Activated CD8-positive, alpha-beta memory T cell treated with anti-CD3 and anti-CD28 coated beads, Interleukin-2, amount 10 ng/mL, durations not matched to agents 7 days and 5 days (primary cell): ENCODE measurements around the gene GDF10. TPM values are rescaled to one million over a fixed set of nuclear protein-coding genes. Genes with fewer than 3 reads are reported as not detected.

Experiments
- ATAC-seq: fragments of 150-1000 bp; cut with Tn5 transposase; one replicate; pipeline ENCODE4 v1.10.0; 2021; ENCODE audit warnings: moderate library complexity
- CTCF ChIA-PET: fragments of 350-600 bp; sonication (Branson Sonifier 250); formaldehyde crosslinking; loops from one replicate; lab custom pipeline; 2021; ENCODE audit warnings: antibody characterized with exemption; lab: Charles Lee
- DNase-seq: peaks from one replicate; pipeline ENCODE4 v3.0.0-alpha.2; 2020
- H3K27ac Mint-ChIP-seq: one replicate; pipeline ENCODE4 v1.8.0; 2021; ENCODE audit warnings: mild to moderate bottlenecking, mixed read lengths
- H3K27me3 Mint-ChIP-seq: one replicate; pipeline ENCODE4 v1.8.0; 2021; ENCODE audit warnings: mixed read lengths
- H3K36me3 Mint-ChIP-seq: one replicate; pipeline ENCODE4 v1.8.0; 2021; ENCODE audit warnings: mild to moderate bottlenecking, mixed read lengths
- H3K4me1 Mint-ChIP-seq: one replicate; pipeline ENCODE4 v1.8.0; 2021; ENCODE audit warnings: mixed read lengths
- H3K4me3 Mint-ChIP-seq: one replicate; pipeline ENCODE4 v1.8.0; 2021; ENCODE audit warnings: mild to moderate bottlenecking, moderate library complexity, mixed read lengths
- H3K9me3 Mint-ChIP-seq: one replicate; pipeline ENCODE4 v1.8.0; 2022; ENCODE audit warnings: low read depth, mixed read lengths
- total RNA-seq, 2 experiments: library from RNA; stranded (reverse); gene quantifications; one replicate each; pipeline ENCODE4 v1.2.3, GENCODE V29; 2021

Gene GDF10
- total RNA-seq, 2 experiments from 2014 or later: 0.45 TPM; not detected in 1

GRCh38 chr10:47303866-47304265, 3.9 kb downstream of the GDF10 start:
- H3K4me1 Mint-ChIP-seq: peaks cover 3% of the 10 kb centered on the region
- DNase-seq: no peak
- CTCF ChIA-PET: interaction anchor here (1.3 to 1.8 kb wide), 2 partner anchors 8 to 256 kb away, joined by 3 to 7 read pairs; no protein-coding TSS in a partner anchor
- no peak overlapping the region for H3K4me3 Mint-ChIP-seq
- peaks cover 31% of the 10 kb centered on the region for H3K27me3 Mint-ChIP-seq
- no peaks in the 10 kb centered on the region for H3K9me3 Mint-ChIP-seq
- ATAC-seq: no peak
- H3K36me3 Mint-ChIP-seq: no peaks in the 10 kb centered on the region
- H3K27ac Mint-ChIP-seq: no peak overlapping the region

GRCh38 chr10:47305566-47305965, 5.6 kb downstream of the GDF10 start:
- Mint-ChIP-seq H3K27ac (no peak overlapping the region), H3K9me3 (no peaks in the 10 kb centered on the region), H3K27me3 (peaks cover 21% of the 10 kb centered on the region), H3K4me3 (no peak overlapping the region), H3K36me3 (no peaks in the 10 kb centered on the region), H3K4me1 (peaks cover 3% of the 10 kb centered on the region)
- CTCF ChIA-PET: interaction anchor here (0.9 to 2.0 kb wide), 3 partner anchors 258 to 281 kb away, joined by 3 to 8 read pairs (median 3); no protein-coding TSS in a partner anchor
- ATAC-seq (no peak), DNase-seq (no peak)

DNA sequence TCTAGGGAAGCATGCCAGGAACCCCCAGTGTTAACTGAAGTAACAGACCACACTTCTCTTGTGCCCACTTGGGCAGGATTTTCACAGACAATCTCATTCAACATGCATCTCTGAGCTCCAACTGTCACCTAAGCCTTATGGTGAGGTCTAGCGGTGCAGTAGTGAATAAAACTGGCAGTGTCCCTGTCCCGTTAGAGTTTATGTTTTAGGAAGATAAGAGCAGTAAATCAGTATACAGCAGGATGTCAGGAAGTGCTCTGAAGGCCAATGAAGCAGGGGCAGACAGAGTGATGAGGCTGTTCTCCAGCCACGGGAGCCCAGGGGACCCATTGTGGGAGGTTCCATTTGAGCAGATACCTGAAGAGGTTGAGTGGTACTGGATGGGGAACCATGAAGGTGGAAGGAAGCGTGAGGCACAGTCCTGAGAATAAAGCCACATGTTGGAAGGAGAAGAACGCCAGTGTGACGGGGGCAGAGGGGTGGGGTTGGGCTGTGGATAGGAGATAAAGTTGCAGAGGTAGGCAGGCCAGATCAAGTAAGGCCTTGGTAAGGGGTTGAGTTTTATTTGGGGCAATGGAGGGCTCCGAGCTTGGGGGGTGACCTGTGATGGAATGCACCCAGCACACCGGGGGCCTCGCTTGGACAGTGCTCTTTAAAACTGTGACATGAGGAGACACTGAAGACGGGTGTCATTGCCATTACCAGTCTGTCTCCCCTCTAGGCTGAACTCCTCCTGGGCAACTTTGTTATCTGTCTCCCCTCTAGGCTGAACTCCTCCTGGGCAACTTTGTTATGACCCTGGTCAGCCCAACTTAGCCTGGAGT, 6.6 kb downstream of the GDF10 start:
- CTCF ChIA-PET: interaction anchor here (0.9 to 2.0 kb wide), 3 partner anchors 259 to 282 kb away, joined by 3 to 8 read pairs (median 3); no protein-coding TSS in a partner anchor
- no peaks in the 10 kb centered on the region for H3K36me3 Mint-ChIP-seq
- DNase-seq (no peak), ATAC-seq (no peak)
- no peaks in the 10 kb centered on the region for H3K9me3 Mint-ChIP-seq
- H3K27ac Mint-ChIP-seq: no peak overlapping the region
- H3K4me1 Mint-ChIP-seq: peaks cover 9% of the 10 kb centered on the region
- no peak overlapping the region for H3K4me3 Mint-ChIP-seq
- H3K27me3 Mint-ChIP-seq: peaks cover 14% of the 10 kb centered on the region

- H3K9me3 Mint-ChIP-seq: no peaks in the 10 kb centered on the region
- H3K27me3 Mint-ChIP-seq: peaks cover 7% of the 10 kb centered on the region
- H3K4me3 Mint-ChIP-seq: no peak overlapping the region
- ATAC-seq (no peak), DNase-seq (no peak)
- peaks cover 14% of the 10 kb centered on the region for H3K4me1 Mint-ChIP-seq
- no peak overlapping the region for H3K27ac Mint-ChIP-seq
- no peaks in the 10 kb centered on the region for H3K36me3 Mint-ChIP-seq
- CTCF ChIA-PET: interaction anchor here (1.1 kb wide), 1 partner anchor 283 kb away, joined by 3 read pairs; no protein-coding TSS in a partner anchor
Measured at GRCh38 chr10:47307381-47307780, 7.4 kb downstream of the GDF10 start.

DNA sequence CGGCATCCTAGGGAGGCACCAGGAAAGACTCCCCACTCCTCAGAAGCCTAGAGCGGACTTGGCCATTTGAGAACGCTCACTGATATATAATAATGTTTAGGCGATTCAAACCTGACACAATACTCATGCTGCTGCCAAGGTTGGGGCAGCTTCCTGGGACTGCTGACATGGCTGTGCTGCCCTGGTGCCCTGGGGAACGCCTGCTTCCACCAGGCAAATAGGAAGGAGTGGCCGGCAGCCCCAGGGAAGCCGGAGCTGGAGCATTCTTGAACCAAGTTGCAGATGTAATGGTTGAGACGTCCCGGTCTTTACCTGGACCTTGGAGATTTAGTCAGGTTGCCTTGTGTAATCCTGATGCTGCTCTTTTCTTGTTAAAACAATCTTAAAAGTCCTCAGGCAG, 8.8 kb downstream of the GDF10 start:
- DNase-seq: no peak
- no peak for ATAC-seq
- CTCF ChIA-PET: interaction anchor here (1.0 to 8.2 kb wide), 3 partner anchors 15 to 262 kb away, joined by 3 to 155 read pairs (median 3); no protein-coding TSS in a partner anchor
- H3K27me3 Mint-ChIP-seq: no peaks in the 10 kb centered on the region
- no peaks in the 10 kb centered on the region for H3K9me3 Mint-ChIP-seq
- no peak overlapping the region for H3K4me3 Mint-ChIP-seq
- H3K36me3 Mint-ChIP-seq: no peaks in the 10 kb centered on the region
- no peak overlapping the region for H3K27ac Mint-ChIP-seq
- H3K4me1 Mint-ChIP-seq: peaks cover 14% of the 10 kb centered on the region

DNA sequence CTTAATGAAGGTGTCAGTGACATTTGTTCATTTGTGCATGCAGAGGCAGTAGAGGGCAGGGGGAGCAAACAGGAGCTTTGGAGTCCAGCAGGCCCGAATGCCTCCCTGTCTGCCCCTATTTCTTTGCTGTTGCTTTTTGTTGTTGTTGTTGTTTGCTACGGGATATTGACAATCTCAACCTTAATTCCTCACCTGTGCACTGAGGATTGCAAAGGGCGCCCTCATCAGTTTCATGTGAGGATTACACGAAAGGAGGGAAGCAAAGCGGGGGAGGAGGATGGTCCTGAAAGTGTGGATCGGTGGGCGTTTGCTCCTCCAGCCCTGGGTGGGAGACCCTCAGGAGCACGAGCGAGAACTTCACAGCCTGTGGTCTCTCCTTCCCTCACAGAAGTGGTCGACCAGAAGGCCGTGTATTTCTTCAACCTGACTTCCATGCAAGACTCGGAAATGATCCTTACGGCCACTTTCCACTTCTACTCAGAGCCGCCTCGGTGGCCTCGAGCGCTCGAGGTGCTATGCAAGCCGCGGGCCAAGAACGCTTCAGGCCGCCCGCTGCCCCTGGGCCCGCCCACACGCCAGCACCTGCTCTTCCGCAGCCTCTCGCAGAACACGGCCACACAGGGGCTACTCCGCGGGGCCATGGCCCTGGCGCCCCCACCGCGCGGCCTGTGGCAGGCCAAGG, 9.6 kb downstream of the GDF10 start:
- H3K9me3 Mint-ChIP-seq: no peaks in the 10 kb centered on the region
- no peak for DNase-seq
- H3K4me1 Mint-ChIP-seq: peaks cover 14% of the 10 kb centered on the region
- no peak for ATAC-seq
- H3K4me3 Mint-ChIP-seq: no peak overlapping the region
- no peak overlapping the region for H3K27ac Mint-ChIP-seq
- no peaks in the 10 kb centered on the region for H3K36me3 Mint-ChIP-seq
- CTCF ChIA-PET: interaction anchor here (1.0 to 8.2 kb wide), 3 partner anchors 16 to 263 kb away, joined by 3 to 155 read pairs (median 3); no protein-coding TSS in a partner anchor
- H3K27me3 Mint-ChIP-seq: no peaks in the 10 kb centered on the region

DNA sequence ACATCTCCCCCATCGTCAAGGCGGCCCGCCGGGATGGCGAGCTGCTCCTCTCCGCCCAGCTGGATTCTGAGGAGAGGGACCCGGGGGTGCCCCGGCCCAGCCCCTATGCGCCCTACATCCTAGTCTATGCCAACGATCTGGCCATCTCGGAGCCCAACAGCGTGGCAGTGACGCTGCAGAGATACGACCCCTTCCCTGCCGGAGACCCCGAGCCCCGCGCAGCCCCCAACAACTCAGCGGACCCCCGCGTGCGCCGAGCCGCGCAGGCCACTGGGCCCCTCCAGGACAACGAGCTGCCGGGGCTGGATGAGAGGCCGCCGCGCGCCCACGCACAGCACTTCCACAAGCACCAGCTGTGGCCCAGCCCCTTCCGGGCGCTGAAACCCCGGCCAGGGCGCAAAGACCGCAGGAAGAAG, 10.1 kb downstream of the GDF10 start:
- Mint-ChIP-seq H3K4me3 (no peak overlapping the region), H3K4me1 (peaks cover 14% of the 10 kb centered on the region), H3K27ac (no peak overlapping the region), H3K9me3 (no peaks in the 10 kb centered on the region), H3K36me3 (no peaks in the 10 kb centered on the region), H3K27me3 (no peaks in the 10 kb centered on the region)
- CTCF ChIA-PET: interaction anchor here (4.1 to 8.2 kb wide), 2 partner anchors 263 to 285 kb away, joined by 45 to 155 read pairs; no protein-coding TSS in a partner anchor
- ATAC-seq (no peak), DNase-seq (no peak)

DNA sequence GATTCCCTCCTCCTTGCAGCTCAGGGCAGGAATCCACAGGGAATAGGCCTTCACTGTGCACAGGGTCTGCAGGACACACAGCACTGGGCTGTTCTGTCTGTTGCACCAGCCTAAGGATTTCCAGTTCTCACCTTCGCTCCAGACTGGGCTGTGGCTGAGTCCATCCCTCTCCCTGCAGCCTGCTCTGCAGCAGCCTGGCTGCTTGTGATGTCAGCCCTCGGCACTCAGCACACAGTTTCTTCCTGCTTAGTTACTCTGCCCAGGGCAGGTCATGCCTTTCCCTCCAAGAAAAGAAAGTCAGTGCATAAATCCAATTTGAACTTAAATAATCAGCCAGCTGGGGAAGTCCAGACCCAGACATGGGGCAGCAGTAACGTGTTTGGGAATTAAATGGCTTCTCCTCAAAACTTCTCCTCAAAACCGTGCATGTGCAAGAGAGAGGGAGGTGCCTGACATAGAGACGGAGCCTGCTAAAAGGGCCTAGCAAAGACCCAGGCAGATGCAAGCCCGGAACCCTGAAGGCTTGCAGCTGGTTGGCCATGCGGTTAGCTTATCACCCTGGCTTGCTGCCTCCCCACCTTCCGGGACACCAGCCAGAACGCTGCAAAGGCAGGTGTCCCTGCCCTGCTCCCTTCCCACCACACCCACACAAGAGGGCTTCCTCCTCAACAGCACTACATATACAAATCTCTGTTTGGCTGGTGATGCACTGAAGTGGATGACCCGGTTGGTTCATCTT, 11.4 kb downstream of the GDF10 start:
- H3K27ac Mint-ChIP-seq: peak overlapping the region; percentile 32
- H3K4me3 Mint-ChIP-seq: no peak overlapping the region

DNA sequence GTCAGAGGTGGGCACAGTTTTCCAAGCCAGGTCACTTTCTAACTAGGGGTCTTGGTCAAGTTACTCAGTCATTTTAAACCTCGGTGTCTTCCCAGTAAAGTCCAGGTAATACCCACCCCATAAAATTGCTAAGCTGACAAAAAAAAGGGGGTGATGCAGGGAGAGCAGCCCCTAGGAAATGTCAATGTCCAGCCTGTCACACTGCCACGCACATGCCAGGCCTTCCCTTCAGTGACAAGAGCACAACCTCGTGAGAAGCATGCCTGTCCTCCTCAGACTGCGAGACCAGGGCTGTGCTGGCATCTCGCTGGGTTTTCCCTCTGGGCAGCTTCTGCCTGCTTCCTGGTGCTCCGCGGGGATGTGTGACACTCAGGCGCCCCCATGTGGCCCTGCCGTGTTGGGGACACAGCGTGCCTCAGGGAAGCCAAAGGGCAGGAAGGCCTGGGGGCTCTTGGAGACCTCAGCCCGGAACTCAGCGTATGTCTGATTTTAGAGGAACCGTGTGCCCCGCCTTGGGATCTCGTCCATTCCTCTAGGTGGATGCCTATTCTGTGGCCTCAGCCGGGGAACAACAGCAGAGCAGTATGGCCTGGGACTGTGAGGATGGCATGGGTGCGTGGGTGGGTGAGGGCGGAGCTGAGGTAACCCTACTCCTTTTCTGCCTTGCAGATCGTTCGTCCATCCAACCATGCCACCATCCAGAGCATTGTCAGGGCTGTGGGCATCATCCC, 12.1 kb downstream of the GDF10 start:
- peak; percentile 85 for DNase-seq
- no peak overlapping the region for H3K4me3 Mint-ChIP-seq
- H3K27ac Mint-ChIP-seq: peak overlapping the region; percentile 32
- H3K9me3 Mint-ChIP-seq: no peaks in the 10 kb centered on the region
- H3K4me1 Mint-ChIP-seq: peaks cover 14% of the 10 kb centered on the region
- no peaks in the 10 kb centered on the region for H3K27me3 Mint-ChIP-seq
- CTCF ChIA-PET: interaction anchor here (0.6 to 8.2 kb wide), 29 partner anchors 9 to 319 kb away, joined by 3 to 155 read pairs (median 4); no protein-coding TSS in a partner anchor
- peak; percentile 86 for ATAC-seq
- no peaks in the 10 kb centered on the region for H3K36me3 Mint-ChIP-seq

More for the DNA sequence above, 11.4 kb downstream of the GDF10 start:
- Mint-ChIP-seq H3K36me3 (no peaks in the 10 kb centered on the region), H3K27me3 (no peaks in the 10 kb centered on the region), H3K4me1 (peaks cover 14% of the 10 kb centered on the region), H3K9me3 (no peaks in the 10 kb centered on the region)
- ATAC-seq (peak; percentile 74), DNase-seq (peak; percentile 72)
- CTCF ChIA-PET: interaction anchor here (0.6 to 8.2 kb wide), 27 partner anchors 8 to 318 kb away, joined by 3 to 155 read pairs (median 4); no protein-coding TSS in a partner anchor

DNA sequence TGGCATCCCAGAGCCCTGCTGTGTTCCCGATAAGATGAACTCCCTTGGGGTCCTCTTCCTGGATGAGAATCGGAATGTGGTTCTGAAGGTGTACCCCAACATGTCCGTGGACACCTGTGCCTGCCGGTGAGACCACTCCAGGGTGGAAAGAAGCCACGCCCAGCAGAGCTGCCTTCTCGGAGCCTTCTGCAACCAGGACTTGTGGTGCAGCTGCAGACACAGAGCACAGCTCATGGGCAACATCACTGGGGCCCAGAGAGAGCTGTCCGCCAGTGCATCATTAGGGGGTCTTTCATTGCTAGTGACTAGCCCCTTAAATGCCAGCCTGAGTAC, 12.6 kb downstream of the GDF10 start:
- CTCF ChIA-PET: interaction anchor here (1.2 to 8.2 kb wide), 9 partner anchors 11 to 287 kb away, joined by 3 to 155 read pairs (median 4); no protein-coding TSS in a partner anchor
- no peak overlapping the region for H3K4me3 Mint-ChIP-seq
- DNase-seq (no peak), ATAC-seq (no peak)
- H3K4me1 Mint-ChIP-seq: peaks cover 14% of the 10 kb centered on the region
- no peak overlapping the region for H3K27ac Mint-ChIP-seq
- no peaks in the 10 kb centered on the region for H3K27me3 Mint-ChIP-seq
- no peaks in the 10 kb centered on the region for H3K36me3 Mint-ChIP-seq
- no peaks in the 10 kb centered on the region for H3K9me3 Mint-ChIP-seq

- H3K36me3 Mint-ChIP-seq: no peaks in the 10 kb centered on the region
- DNase-seq (no peak), ATAC-seq (no peak)
- no peak overlapping the region for H3K4me3 Mint-ChIP-seq
- CTCF ChIA-PET: interaction anchor here (1.1 to 8.2 kb wide), 3 partner anchors 26 to 290 kb away, joined by 7 to 155 read pairs (median 9); no protein-coding TSS in a partner anchor
- H3K9me3 Mint-ChIP-seq: no peaks in the 10 kb centered on the region
- peaks cover 14% of the 10 kb centered on the region for H3K4me1 Mint-ChIP-seq
- no peaks in the 10 kb centered on the region for H3K27me3 Mint-ChIP-seq
- H3K27ac Mint-ChIP-seq: no peak overlapping the region
Measured at GRCh38 chr10:47314416-47314970, 14.5 kb downstream of the GDF10 start.

DNA sequence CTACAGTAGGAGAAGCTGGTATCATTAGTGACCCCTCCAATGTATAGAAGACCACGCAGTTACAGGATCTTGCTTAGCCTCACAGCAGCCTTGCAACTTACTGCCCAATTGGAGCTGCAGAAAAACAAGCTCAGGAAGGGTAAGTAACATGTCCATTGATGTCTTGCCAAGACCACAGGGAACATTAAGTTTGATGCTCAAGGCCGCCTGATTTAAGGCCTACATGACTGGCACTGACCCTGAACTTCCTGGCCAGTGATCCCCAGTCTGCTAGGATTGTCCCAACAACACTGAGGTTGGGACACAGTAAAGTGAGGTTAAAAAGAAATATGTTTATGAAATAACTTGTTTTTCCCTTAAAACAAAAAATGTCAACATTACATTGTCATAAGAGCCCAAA, 15.4 kb downstream of the GDF10 start:
- Mint-ChIP-seq H3K4me3 (no peak overlapping the region), H3K4me1 (peaks cover 14% of the 10 kb centered on the region), H3K9me3 (no peaks in the 10 kb centered on the region), H3K27me3 (no peaks in the 10 kb centered on the region), H3K27ac (no peak overlapping the region), H3K36me3 (no peaks in the 10 kb centered on the region)
- CTCF ChIA-PET: interaction anchor here (1.1 to 8.2 kb wide), 3 partner anchors 25 to 291 kb away, joined by 7 to 155 read pairs (median 9); no protein-coding TSS in a partner anchor
- no peak for DNase-seq
- no peak for ATAC-seq
